Activated T-cell treated with anti-CD3 and anti-CD28 coated beads, Interleukin-2, amount 50 U/mL, for 48 hours (primary cell): Measurements from ENCODE around the gene IFNL3.
"Not testable (repeated sequence)": the region's sequence is repeated elsewhere in the genome, so short reads cannot be mapped to it uniquely, and the experiment has no call there.

Experiments
- DNase-seq, 2 experiments: peaks; one replicate each; pipeline ENCODE4 v3.0.0-alpha.2; 2020

The IFNL3 gene

DNA sequence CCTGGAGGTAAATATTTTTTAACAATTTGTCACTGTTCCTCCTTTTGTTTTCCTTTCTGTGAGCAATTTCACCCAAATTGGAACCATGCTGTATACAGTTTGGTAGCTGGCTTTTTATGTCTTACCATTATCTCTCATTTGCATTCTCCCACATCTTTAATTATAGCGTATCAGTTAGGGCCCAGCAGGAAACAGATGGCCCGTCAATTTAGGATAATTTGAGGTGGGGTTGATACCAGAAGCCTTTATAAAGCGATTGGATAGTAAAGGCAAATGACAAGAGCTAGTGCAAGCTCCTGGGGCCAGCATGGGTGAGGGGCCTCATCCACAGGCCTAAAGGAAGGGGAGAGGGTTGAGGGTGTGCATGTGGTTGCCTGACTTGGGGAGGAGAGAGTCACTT lies 7.7 kb upstream of the IFNL3 start:
- DNase-seq: no peak

DNA sequence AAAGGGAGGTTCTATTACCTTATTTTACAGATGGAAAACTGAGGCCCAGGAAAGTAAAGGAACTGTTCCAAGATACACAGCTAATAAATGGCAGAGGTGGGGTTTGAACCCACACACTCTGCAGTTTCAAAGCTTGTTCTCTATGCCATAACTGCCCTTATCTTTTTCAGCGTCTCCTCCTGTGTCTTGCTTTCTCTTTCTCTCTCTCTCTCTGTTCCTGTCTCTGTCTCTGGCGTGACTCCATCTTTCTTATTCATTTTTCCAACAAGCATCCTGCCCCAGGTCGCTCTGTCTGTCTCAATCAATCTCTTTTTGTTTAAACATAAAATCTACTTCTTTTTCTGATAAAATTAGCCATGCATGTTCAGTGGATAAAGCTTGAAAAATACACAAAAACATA lies 7.0 kb upstream of the IFNL3 start:
- no peak for DNase-seq

DNA sequence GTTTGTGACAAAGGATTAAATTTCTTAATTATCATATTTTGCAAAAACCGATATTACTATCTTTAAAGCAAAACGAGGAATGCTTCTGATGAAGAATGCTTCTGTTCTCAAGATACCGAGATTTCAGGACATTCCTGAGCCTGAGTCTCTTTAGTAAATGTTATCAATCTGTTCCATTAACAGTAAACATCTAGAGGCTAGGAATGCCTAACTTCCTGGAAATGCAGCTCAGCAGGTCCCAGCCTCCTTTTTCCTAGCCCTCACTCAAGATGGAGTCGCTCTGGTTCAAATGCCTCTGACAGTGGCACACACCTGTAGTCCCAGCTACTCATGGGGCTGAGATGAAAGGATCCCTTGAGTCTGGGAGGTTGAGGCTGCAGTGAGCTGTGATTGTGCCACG lies 6.3 kb upstream of the IFNL3 start:
- DNase-seq: no peak

GRCh38 chr19:39248806-39249205 lies 4.0 kb upstream of the IFNL3 start, which contains the start of gene IFNL4:
Gene IFNL4, minus strand, starts transcription at chr19:39248856.
- no peak for DNase-seq

- DNase-seq: peak; percentile 29 to 44
These were observed 3.2 kb upstream of the IFNL3 start for GRCh38 chr19:39247701-39248664.

GRCh38 chr19:39246951-39247669 lies 2.3 kb upstream of the IFNL3 start:
- peak; percentile 43 to 52 for DNase-seq

DNA sequence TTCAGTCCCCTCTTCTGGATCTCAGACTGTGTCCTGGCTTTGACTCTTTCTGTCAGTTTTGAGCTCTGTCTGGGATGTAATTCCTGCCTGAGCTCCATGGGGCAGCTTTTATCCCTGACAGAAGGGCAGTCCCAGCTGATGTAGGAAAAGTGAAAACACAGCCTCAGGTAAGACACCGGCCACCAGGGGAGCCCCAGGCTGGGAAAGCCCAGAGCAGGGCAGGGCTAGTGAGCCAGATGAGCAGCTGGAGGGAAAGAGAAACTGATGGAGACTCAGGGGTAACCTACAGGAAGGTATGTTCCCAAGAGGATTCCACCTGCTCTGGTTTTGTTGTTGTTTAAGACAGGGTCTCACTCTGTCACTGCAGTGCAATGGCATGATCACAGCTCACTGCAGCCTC lies 360 bp upstream of the IFNL3 start:
- not testable (repeated sequence) for DNase-seq

DNA sequence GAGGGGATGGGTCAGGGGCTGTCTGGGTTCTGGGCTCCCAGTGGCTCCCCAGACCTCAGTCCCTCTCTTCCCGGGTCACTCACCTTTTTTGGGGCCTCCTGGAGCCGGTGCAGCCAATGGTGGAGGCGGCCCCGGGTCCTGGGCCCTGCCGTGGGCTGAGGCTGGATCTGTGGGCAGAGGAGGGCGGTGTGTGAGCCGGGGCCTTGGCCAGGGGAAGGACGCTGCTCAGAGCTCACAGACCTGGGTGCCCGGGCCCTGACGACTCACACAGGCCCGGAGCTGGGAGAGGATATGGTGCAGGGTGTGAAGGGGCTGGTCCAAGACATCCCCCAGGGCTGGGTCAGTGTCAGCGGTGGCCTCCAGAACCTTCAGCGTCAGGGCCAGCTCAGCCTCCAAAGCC lies 1.1 kb downstream of the IFNL3 start:
- not testable (repeated sequence) for DNase-seq

GRCh38 chr19:39240421-39240820 lies 4.4 kb downstream of the IFNL3 start:
- no peak for DNase-seq

- no peak for DNase-seq
These were observed 5.9 kb downstream of the IFNL3 start for GRCh38 chr19:39238944-39239343.

GRCh38 chr19:39238209-39238608 lies 6.6 kb downstream of the IFNL3 start:
- DNase-seq: no peak

DNA sequence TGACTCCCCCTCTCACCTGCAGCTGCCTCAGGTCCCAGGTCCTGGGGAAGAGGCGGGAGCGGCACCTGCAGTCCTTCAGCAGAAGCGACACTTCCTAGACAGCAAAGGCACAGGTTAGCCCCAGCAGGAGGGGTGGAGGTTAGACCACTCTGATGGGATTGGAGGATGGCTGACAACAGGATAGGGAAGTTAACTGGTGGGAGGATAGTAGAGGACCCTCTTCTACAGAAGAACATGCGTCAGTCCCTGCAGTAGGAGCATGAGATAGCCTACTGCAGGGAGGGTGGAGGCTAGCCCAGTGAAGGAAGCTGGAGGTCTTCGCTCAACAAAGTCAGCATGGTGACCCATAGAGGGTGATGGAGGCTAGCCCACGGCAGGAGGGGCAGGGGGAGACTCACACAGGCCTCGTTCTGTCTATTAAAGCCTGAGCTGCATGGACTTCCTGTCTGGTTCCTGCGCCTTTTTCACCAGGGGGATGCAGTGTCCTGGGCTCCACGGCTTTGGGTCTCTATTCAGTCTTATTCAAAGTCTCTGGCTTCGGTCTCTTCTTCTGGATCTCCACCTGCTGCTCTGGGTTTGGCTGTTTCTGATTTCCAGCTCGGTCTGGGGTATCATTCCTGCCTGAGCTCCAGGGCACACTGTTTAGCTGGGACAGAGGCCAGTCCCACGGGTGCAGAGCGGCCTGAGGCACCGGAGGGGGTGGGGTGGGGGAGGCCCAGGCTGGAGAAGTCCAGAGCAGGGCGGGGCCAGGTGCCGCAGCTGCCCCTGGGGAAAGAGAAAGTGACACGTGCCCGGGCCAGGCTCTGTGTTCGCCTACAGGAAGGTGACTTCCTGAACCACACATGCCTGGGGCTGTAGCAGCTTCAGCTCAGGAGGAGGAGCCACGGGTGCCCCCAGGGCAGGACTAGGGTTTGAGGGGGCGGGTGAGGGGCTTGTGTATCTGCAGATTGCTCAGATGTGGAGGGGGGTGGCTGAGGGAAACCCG lies 7.3 kb downstream of the IFNL3 start:
- peak; percentile 43 to 60 for DNase-seq

- DNase-seq: peak; percentile 35 to 53
These were observed 8.3 kb downstream of the IFNL3 start for GRCh38 chr19:39236527-39236926.

DNA sequence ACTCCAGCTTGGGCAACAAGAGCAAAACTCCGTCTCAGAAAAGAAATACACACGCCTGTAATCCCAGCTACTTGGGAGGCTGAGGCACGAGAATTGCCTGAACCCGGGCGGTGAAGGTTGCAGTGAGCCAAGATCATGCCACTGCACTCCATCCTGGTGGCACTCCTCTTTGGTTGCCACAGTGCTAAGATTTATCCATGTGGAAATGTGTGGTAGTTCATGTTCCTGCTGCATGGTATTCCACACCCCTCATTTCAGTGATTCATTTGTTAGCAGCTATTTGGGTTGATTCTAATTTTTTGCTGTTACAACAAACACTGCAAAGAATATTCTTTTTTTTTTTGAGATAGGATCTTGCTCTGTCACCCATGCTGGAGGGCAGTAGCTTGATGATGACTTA lies 12.1 kb downstream of the IFNL3 start:
- no peak for DNase-seq

DNA sequence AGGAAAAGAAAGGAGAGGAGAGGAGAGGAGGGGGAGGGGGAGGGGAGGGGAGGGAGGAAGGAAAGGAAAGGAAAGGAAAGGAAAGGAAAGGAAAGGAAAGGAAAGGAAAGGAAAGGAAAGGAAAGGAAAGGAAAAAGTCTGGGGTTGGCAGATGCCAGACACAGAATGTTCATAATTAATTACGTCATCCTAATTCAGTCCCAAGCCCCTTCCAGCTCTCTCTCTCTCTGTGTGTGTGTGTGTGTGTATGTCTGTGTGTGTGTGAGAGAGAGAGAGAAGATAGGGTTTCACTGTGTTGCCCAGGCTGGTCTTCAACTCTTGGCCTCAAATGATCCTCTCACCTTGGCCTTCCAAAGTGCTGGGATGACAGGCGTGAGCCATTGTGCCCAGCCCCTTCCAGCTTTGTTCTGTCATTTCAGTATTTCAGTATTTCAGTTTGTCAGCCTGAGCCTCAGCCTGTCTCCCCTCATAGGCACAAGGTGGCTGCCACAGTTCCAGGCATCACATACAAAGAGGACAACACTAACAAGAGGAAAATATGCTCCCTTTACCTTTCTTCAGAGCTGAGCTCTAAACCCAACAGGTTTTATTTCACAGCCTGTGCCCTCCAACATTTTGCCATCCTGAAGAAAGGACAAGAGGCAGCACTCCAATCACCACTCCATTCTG lies 14.6 kb downstream of the IFNL3 start:
- DNase-seq: no peak

DNA sequence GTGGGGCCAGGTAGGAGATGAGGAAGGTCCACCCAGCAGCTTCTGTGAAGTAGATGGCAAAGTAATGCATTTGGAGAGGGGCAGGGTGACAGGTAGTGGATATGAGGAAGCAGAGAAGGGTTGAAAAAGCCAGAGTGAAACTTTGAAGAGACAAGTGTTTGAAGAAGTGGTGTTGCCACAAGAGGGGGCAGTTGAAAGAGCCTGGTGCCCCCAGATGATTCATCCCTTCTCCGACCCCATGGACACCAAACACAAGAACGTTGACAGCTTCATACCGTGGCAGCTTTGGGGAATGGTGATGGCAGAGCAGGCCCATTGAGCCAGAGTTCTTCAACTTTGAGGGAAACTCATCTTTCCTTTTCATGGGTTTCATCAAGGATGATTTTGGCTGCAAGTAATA lies 19.9 kb downstream of the IFNL3 start:
- no peak for DNase-seq

DNA sequence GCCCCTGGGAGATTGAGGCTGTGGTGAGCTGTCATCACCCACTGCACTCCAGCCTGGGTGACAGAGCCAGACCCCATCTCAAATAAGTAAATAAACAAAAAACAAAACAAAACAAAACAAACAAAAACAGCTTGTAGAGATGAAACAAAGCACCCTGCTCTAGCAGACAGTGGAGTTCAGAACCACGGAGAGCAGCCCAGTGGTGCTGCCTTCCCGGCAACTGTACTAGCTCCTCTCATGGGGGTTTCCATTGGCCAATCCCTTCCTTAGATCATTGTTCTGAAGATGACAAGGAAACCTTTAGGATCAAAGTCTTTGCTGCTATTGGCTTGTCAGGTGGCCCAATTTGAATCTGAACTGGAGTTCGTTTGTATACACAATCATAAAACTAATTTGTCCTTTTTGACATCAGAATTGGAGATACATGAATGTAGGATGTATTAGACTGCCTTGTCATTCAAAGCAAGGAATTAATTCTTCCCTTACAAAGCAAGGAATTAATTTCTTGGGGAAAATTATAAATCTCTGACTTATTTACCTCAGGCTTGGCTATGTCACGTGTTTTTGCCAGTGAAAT lies 21.0 kb downstream of the IFNL3 start:
- DNase-seq: no peak

- DNase-seq: not testable (repeated sequence)
These were observed 25.7 kb downstream of the IFNL3 start for GRCh38 chr19:39219108-39219507.

GRCh38 chr19:39218230-39219007 lies 26.4 kb downstream of the IFNL3 start:
- no peak for DNase-seq

GRCh38 chr19:39217094-39217493 lies 27.7 kb downstream of the IFNL3 start:
- no peak for DNase-seq

DNA sequence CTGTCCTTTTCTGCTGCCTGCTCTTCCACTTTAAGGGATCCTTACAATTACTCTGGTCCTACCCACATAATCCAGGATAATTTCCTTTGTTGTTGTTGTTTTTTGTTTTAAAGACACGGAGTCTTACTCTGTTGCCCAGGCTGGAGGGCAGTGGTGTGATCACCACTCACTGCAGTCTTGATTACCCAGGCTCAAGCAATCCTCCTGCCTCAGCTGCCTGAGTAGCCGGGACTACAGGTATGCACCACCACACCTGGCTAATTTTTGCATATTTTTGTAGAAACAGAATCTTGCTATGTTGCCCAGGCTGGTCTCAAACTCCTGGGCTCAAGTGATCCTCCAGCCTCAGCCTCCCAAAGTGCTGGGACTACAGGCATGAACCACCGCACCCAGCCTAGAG lies 29.5 kb downstream of the IFNL3 start:
- not testable (repeated sequence) for DNase-seq
